ENCODE data around the gene RESF1. TPM values are rescaled to one million over a fixed set of nuclear protein-coding genes. Genes with fewer than 3 reads are reported as not detected.

The RESF1 gene
- total and polyA plus RNA-seq, 2 experiments from 2014 or later = 134 to 313 TPM

GRCh38 chr12:31915446-31915845 is 43.8 kb upstream of the RESF1 start:
- Mint-ChIP-seq H3K4me1 (no peaks in the 10 kb centered on the region), H3K27me3 (ENCODE audit: insufficient read depth, low read depth, poor library complexity) (no peaks in the 10 kb centered on the region), H3K36me3 (ENCODE audit: low read depth) (peaks cover 30% of the 10 kb centered on the region), H3K27ac (no peak overlapping the region), H3K4me3 (no peak overlapping the region), H3K9me3 (peaks cover 46% of the 10 kb centered on the region)
- Histone ChIP-seq H3K27me3 (ENCODE audit: insufficient read depth) (no peaks in the 10 kb centered on the region), H3K36me3 (ENCODE audit: insufficient read depth) (peaks cover 6% of the 10 kb centered on the region; the same call in 1 of the 2 replicates), H4K20me1 (replicated peaks; ENCODE audit: insufficient read depth) (no peaks in the 10 kb centered on the region), H2AFZ (no peak overlapping the region), H3K27ac (ENCODE audit: low read depth) (no peak overlapping the region), H3K79me2 (replicated peaks; ENCODE audit: insufficient read depth) (no peaks in the 10 kb centered on the region), H3F3A (replicated peaks; ENCODE audit: low read depth) (no peaks in the 10 kb centered on the region), H3K9me2 (ENCODE audit: insufficient read depth) (no peaks in the 10 kb centered on the region; the same call in 1 of the 2 replicates), H3K4me1 (ENCODE audit: insufficient read depth) (peaks cover 7% of the 10 kb centered on the region; the same call in 1 of the 2 replicates), H3K4me3 (no peak overlapping the region), H3K4me2 (no peak overlapping the region)
- DNase-seq (ENCODE audit: low spot score) (no peak), ATAC-seq (no peak)
- TF ChIP-seq NANOG (IDR thresholded peaks at IDR 0.05; ENCODE audit: borderline replicate concordance) (no peak), CREB1 (CRISPR knock-in tag; IDR thresholded peaks at IDR 0.05; ENCODE audit: low read depth) (no peak), POLR2AphosphoS5 (IDR thresholded peaks at IDR 0.05; ENCODE audit: low read depth) (no peak), JUNB (IDR thresholded peaks at IDR 0.05; ENCODE audit: unreplicated experiment) (no peak)

DNA sequence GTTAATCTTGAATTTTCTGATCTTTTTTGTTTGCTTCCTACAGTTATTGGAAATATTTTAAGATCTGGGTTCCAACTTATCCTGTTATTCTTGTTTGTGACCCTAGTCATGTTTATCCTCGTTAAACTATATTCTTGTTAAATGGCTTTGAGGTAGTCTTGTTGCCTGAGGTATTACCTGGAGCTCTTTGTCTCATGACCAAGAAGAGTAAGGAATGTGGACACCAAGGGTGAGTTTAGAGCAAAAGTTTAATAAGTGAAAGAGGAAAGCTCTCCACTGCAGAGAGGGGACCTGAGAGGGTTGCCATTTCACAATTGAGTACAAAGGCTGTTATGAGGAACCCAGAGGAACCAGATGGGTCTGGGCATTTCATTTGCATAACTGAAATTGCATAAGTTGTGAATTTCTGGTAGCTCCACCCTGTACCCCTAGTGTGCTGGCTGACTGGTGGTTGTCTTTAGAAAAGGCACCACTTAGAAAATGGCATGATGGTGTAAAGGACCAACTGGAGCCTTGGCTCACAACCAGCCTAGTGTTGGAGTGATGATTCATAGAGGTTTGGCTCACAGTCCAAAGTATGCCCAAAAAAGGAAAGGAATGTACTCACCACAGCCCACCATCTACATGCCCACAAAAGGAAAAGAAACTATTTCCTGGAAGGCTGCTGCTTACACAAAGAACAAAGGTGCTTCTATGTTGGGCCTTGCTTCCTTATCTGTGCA is 36.7 kb upstream of the RESF1 start:
- H2AFZ ChIP-seq = no peak overlapping the region
- no peaks in the 10 kb centered on the region for H3K4me1 Mint-ChIP-seq
- TF ChIP-seq NANOG (IDR thresholded peaks at IDR 0.05; ENCODE audit: borderline replicate concordance) (no peak), ZNF331 (CRISPR knock-in tag; IDR thresholded peaks at IDR 0.05; ENCODE audit: low read depth) (no peak), EZH2 (IDR thresholded peaks at IDR 0.05; ENCODE audit: low read depth, unreplicated experiment) (no peak), ZNF114 (CRISPR knock-in tag; IDR thresholded peaks at IDR 0.05) (no peak), STAT1 (IDR thresholded peaks at IDR 0.05; ENCODE audit: unreplicated experiment) (no peak), EZH2phosphoT487 (IDR thresholded peaks at IDR 0.05; ENCODE audit: unreplicated experiment) (no peak)
- TF ChIP-seq, protein P1, sequence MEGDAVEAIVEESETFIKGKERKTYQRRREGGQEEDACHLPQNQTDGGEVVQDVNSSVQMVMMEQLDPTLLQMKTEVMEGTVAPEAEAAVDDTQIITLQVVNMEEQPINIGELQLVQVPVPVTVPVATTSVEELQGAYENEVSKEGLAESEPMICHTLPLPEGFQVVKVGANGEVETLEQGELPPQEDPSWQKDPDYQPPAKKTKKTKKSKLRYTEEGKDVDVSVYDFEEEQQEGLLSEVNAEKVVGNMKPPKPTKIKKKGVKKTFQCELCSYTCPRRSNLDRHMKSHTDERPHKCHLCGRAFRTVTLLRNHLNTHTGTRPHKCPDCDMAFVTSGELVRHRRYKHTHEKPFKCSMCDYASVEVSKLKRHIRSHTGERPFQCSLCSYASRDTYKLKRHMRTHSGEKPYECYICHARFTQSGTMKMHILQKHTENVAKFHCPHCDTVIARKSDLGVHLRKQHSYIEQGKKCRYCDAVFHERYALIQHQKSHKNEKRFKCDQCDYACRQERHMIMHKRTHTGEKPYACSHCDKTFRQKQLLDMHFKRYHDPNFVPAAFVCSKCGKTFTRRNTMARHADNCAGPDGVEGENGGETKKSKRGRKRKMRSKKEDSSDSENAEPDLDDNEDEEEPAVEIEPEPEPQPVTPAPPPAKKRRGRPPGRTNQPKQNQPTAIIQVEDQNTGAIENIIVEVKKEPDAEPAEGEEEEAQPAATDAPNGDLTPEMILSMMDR (conservative IDR thresholded peaks at IDR 0.05; ENCODE audit: low read depth in 2 of 2) = no peak
- TF ChIP-seq, protein P2, sequence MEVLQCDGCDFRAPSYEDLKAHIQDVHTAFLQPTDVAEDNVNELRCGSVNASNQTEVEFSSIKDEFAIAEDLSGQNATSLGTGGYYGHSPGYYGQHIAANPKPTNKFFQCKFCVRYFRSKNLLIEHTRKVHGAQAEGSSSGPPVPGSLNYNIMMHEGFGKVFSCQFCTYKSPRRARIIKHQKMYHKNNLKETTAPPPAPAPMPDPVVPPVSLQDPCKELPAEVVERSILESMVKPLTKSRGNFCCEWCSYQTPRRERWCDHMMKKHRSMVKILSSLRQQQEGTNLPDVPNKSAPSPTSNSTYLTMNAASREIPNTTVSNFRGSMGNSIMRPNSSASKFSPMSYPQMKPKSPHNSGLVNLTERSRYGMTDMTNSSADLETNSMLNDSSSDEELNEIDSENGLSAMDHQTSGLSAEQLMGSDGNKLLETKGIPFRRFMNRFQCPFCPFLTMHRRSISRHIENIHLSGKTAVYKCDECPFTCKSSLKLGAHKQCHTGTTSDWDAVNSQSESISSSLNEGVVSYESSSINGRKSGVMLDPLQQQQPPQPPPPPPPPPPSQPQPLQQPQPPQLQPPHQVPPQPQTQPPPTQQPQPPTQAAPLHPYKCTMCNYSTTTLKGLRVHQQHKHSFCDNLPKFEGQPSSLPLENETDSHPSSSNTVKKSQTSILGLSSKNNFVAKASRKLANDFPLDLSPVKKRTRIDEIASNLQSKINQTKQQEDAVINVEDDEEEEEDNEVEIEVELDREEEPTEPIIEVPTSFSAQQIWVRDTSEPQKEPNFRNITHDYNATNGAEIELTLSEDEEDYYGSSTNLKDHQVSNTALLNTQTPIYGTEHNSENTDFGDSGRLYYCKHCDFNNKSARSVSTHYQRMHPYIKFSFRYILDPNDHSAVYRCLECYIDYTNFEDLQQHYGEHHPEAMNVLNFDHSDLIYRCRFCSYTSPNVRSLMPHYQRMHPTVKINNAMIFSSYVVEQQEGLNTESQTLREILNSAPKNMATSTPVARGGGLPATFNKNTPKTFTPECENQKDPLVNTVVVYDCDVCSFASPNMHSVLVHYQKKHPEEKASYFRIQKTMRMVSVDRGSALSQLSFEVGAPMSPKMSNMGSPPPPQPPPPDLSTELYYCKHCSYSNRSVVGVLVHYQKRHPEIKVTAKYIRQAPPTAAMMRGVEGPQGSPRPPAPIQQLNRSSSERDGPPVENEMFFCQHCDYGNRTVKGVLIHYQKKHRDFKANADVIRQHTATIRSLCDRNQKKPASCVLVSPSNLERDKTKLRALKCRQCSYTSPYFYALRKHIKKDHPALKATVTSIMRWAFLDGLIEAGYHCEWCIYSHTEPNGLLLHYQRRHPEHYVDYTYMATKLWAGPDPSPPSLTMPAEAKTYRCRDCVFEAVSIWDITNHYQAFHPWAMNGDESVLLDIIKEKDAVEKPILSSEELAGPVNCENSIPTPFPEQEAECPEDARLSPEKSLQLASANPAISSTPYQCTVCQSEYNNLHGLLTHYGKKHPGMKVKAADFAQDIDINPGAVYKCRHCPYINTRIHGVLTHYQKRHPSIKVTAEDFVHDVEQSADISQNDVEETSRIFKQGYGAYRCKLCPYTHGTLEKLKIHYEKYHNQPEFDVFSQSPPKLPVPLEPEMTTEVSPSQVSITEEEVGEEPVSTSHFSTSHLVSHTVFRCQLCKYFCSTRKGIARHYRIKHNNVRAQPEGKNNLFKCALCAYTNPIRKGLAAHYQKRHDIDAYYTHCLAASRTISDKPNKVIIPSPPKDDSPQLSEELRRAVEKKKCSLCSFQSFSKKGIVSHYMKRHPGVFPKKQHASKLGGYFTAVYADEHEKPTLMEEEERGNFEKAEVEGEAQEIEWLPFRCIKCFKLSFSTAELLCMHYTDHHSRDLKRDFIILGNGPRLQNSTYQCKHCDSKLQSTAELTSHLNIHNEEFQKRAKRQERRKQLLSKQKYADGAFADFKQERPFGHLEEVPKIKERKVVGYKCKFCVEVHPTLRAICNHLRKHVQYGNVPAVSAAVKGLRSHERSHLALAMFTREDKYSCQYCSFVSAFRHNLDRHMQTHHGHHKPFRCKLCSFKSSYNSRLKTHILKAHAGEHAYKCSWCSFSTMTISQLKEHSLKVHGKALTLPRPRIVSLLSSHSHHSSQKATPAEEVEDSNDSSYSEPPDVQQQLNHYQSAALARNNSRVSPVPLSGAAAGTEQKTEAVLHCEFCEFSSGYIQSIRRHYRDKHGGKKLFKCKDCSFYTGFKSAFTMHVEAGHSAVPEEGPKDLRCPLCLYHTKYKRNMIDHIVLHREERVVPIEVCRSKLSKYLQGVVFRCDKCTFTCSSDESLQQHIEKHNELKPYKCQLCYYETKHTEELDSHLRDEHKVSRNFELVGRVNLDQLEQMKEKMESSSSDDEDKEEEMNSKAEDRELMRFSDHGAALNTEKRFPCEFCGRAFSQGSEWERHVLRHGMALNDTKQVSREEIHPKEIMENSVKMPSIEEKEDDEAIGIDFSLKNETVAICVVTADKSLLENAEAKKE (CRISPR knock-in tag; IDR thresholded peaks at IDR 0.05) = no peak

More for the DNA sequence above, 36.7 kb upstream of the RESF1 start:
- H3K4me2 ChIP-seq = no peak overlapping the region
- DNase-seq (ENCODE audit: low spot score) = peak; percentile 56
- H3K36me3 ChIP-seq (ENCODE audit: insufficient read depth) = peaks cover 13% of the 10 kb centered on the region; the same call in 1 of the 2 replicates
- peaks cover 3% of the 10 kb centered on the region; the same call in 1 of the 2 replicates for H3K4me1 ChIP-seq (ENCODE audit: insufficient read depth)
- H3K4me3 Mint-ChIP-seq = no peak overlapping the region
- peaks cover 2% of the 10 kb centered on the region for H3K27me3 Mint-ChIP-seq (ENCODE audit: insufficient read depth, low read depth, poor library complexity)
- no peaks in the 10 kb centered on the region for H3F3A ChIP-seq (replicated peaks; ENCODE audit: low read depth)
- H3K27ac Mint-ChIP-seq = no peak overlapping the region
- no peak for ATAC-seq
- H3K9me3 Mint-ChIP-seq = peaks cover 58% of the 10 kb centered on the region
- H3K9me2 ChIP-seq (ENCODE audit: insufficient read depth) = no peaks in the 10 kb centered on the region; the same call in 1 of the 2 replicates
- H3K4me3 ChIP-seq = no peak overlapping the region
- H4K20me1 ChIP-seq (replicated peaks; ENCODE audit: insufficient read depth) = no peaks in the 10 kb centered on the region
- peaks cover 40% of the 10 kb centered on the region for H3K36me3 Mint-ChIP-seq (ENCODE audit: low read depth)
- no peaks in the 10 kb centered on the region for H3K27me3 ChIP-seq (ENCODE audit: insufficient read depth)
- no peaks in the 10 kb centered on the region for H3K79me2 ChIP-seq (replicated peaks; ENCODE audit: insufficient read depth)
- no peak overlapping the region for H3K27ac ChIP-seq (ENCODE audit: low read depth)

All from GM23338 (cell line).